Measurements from ENCODE around the gene SPTSSB. TPM values are rescaled to one million over a fixed set of nuclear protein-coding genes. Genes with fewer than 3 reads are reported as not detected.

SPTSSB gene
- not detected in 2 replicates for total RNA-seq

GRCh38 chr3:161371441-161372320, at the start of gene SPTSSB:
Gene SPTSSB (minus strand): TSS chr3:161371517. CDS start chr3:161346323, 25,194 bp downstream.
- TF ChIP-seq CTCF (IDR thresholded peaks at IDR 0.05): no peak
- Mint-ChIP-seq H3K4me1 (peaks cover 19% of the 10 kb centered on the region), H3K36me3 (ENCODE audit: low read depth) (no peaks in the 10 kb centered on the region), H3K4me3 (peak within 1 kb of the TSS; percentile 68), H3K27ac (no peak within 1 kb of the TSS), H3K9me3 (no peaks in the 10 kb centered on the region), H3K27me3 (peaks cover 60% of the 10 kb centered on the region)
- CTCF ChIA-PET: no interaction called here
- intact Hi-C loops (cut with micrococcal nuclease): no loop called here
- POLR2A ChIA-PET: no interaction called here
- ATAC-seq (ENCODE audit: low read depth) (no peak), DNase-seq (no peak)

- H3K27me3 Mint-ChIP-seq: no peaks in the 10 kb centered on the region
- TF ChIP-seq CTCF (IDR thresholded peaks at IDR 0.05): no peak
- ChIA-PET CTCF (interaction anchor here (1.0 kb wide), 1 partner anchor 311 kb away, joined by 3 read pairs; no protein-coding TSS in a partner anchor), POLR2A (no interaction called here)
- no peak overlapping the region for H3K4me3 Mint-ChIP-seq
- no peaks in the 10 kb centered on the region for H3K36me3 Mint-ChIP-seq (ENCODE audit: low read depth)
- intact Hi-C loops (cut with micrococcal nuclease): loop anchor here (5.0 kb wide), 3 partner anchors 478 to 1533 kb away; no protein-coding TSS in a partner anchor
- H3K9me3 Mint-ChIP-seq: peaks cover 4% of the 10 kb centered on the region
- no peaks in the 10 kb centered on the region for H3K4me1 Mint-ChIP-seq
- no peak for ATAC-seq (ENCODE audit: low read depth)
- no peak for DNase-seq
- H3K27ac Mint-ChIP-seq: no peak overlapping the region
Measured at GRCh38 chr3:161420746-161421145, 49.4 kb upstream of the SPTSSB start.

GRCh38 chr3:161419555-161420333, 48.4 kb upstream of the SPTSSB start:
- no peak overlapping the region for H3K27ac Mint-ChIP-seq
- DNase-seq: no peak
- ChIA-PET CTCF (no interaction called here), POLR2A (no interaction called here)
- no peaks in the 10 kb centered on the region for H3K27me3 Mint-ChIP-seq
- H3K36me3 Mint-ChIP-seq (ENCODE audit: low read depth): no peaks in the 10 kb centered on the region
- H3K9me3 Mint-ChIP-seq: peaks cover 4% of the 10 kb centered on the region
- no peak overlapping the region for H3K4me3 Mint-ChIP-seq
- no peak for ATAC-seq (ENCODE audit: low read depth)
- intact Hi-C loops (cut with micrococcal nuclease): loop anchor here (5.0 kb wide), 3 partner anchors 477 to 1532 kb away; no protein-coding TSS in a partner anchor
- no peak for TF ChIP-seq CTCF (IDR thresholded peaks at IDR 0.05)
- no peaks in the 10 kb centered on the region for H3K4me1 Mint-ChIP-seq

GRCh38 chr3:161415506-161416231, 44.4 kb upstream of the SPTSSB start:
- CTCF ChIA-PET: no interaction called here
- POLR2A ChIA-PET: no interaction called here
- Mint-ChIP-seq H3K36me3 (ENCODE audit: low read depth) (no peaks in the 10 kb centered on the region), H3K27me3 (peaks cover 8% of the 10 kb centered on the region), H3K4me3 (no peak overlapping the region), H3K27ac (no peak overlapping the region), H3K9me3 (peaks cover 4% of the 10 kb centered on the region), H3K4me1 (no peaks in the 10 kb centered on the region)
- ATAC-seq (ENCODE audit: low read depth) (no peak), DNase-seq (no peak)
- intact Hi-C loops (cut with micrococcal nuclease): no loop called here
- TF ChIP-seq CTCF (IDR thresholded peaks at IDR 0.05): no peak
